Activated CD8-positive, alpha-beta memory T cell treated with anti-CD3 and anti-CD28 coated beads, Interleukin-2, amount 10 ng/mL, durations not matched to agents 7 days and 5 days (primary cell): ENCODE results near the gene PGD. TPM values are rescaled to one million over a fixed set of nuclear protein-coding genes. Genes with fewer than 3 reads are reported as not detected.

ENCODE experiments used
- total RNA-seq, 2 experiments: library from RNA; stranded (reverse); gene quantifications; one replicate each; pipeline ENCODE4 v1.2.3, GENCODE V29; 2021

The PGD gene
- total RNA-seq, 2 experiments from 2014 or later: 74.9 to 128 TPM

Other genes with a start within 250 kb of the PGD start
- 10 to 100 TPM; 14.2 to 21.3 TPM for gene KIF1B, start 188.5 kb upstream of the PGD start, total RNA-seq
- 10 to 100 TPM; 14.8 to 18.6 TPM for gene CENPS, start 31.4 kb downstream of the PGD start, total RNA-seq
- under 1 TPM in 1 of 2 experiments, not detected in 1; 0.73 TPM for gene CORT, start 51.0 kb downstream of the PGD start, total RNA-seq
- gene DFFA, start 73.5 kb downstream of the PGD start, total RNA-seq: 10 to 100 TPM; 40.9 to 45.1 TPM
- gene PEX14, start 75.9 kb downstream of the PGD start, total RNA-seq: 10 to 100 TPM; 24.4 to 27.5 TPM